GM21576 (cell line): ENCODE results near the gene FAAP100.

Experiments
- ATAC-seq: cut with Tn5 transposase; IDR thresholded peaks from one replicate; pipeline ENCODE4 v1.9.1; 2021; ENCODE audit warnings: mild to moderate bottlenecking, moderate library complexity; ENCODE audit not compliant: unreplicated experiment

Gene FAAP100

GRCh38 chr17:81577278-81578000, 25.3 kb upstream of the FAAP100 start:
- no peak for ATAC-seq

GRCh38 chr17:81576621-81577277, 24.6 kb upstream of the FAAP100 start:
- ATAC-seq, result no peak

GRCh38 chr17:81575836-81576235, 23.7 kb upstream of the FAAP100 start:
- ATAC-seq, result no peak

GRCh38 chr17:81574643-81574956, 22.4 kb upstream of the FAAP100 start:
- ATAC-seq, result no peak

GRCh38 chr17:81573794-81574642, 21.9 kb upstream of the FAAP100 start:
- ATAC-seq, result no peak

GRCh38 chr17:81572563-81573168, 20.5 kb upstream of the FAAP100 start:
- no peak for ATAC-seq

- ATAC-seq, result no peak
These were observed 18.8 kb upstream of the FAAP100 start for GRCh38 chr17:81570964-81571363.

- ATAC-seq, result no peak
These were observed 17.9 kb upstream of the FAAP100 start for GRCh38 chr17:81569986-81570514.

GRCh38 chr17:81568416-81568815, 16.3 kb upstream of the FAAP100 start:
- no peak for ATAC-seq

GRCh38 chr17:81567191-81567590, 15.0 kb upstream of the FAAP100 start:
- no peak for ATAC-seq

GRCh38 chr17:81566461-81567126, 14.4 kb upstream of the FAAP100 start:
- ATAC-seq, result no peak

GRCh38 chr17:81565231-81565630, 13.1 kb upstream of the FAAP100 start:
- ATAC-seq, result no peak

- no peak for ATAC-seq
These were observed 12.6 kb upstream of the FAAP100 start for GRCh38 chr17:81564778-81565177.

GRCh38 chr17:81563861-81564586, 11.9 kb upstream of the FAAP100 start:
- no peak for ATAC-seq

GRCh38 chr17:81561494-81561885, 9.3 kb upstream of the FAAP100 start:
- no peak for ATAC-seq

- ATAC-seq, result no peak
These were observed 7.0 kb upstream of the FAAP100 start for GRCh38 chr17:81558941-81559806.

- ATAC-seq, result no peak
These were observed 5.9 kb upstream of the FAAP100 start for GRCh38 chr17:81558115-81558468.

- ATAC-seq, result no peak
These were observed 5.3 kb upstream of the FAAP100 start for GRCh38 chr17:81557276-81558114.
